HG03039 (cell line): ENCODE data around the gene ARHGAP10.
"Not testable (repeated sequence)": the region's sequence is repeated elsewhere in the genome, so short reads cannot be mapped to it uniquely, and the experiment has no call there.

Experiments used
- ATAC-seq: cut with Tn5 transposase; IDR thresholded peaks from one replicate; pipeline ENCODE4 v1.9.1; 2021; ENCODE audit warnings: mild to moderate bottlenecking, moderate library complexity; ENCODE audit not compliant: unreplicated experiment

Gene ARHGAP10

DNA sequence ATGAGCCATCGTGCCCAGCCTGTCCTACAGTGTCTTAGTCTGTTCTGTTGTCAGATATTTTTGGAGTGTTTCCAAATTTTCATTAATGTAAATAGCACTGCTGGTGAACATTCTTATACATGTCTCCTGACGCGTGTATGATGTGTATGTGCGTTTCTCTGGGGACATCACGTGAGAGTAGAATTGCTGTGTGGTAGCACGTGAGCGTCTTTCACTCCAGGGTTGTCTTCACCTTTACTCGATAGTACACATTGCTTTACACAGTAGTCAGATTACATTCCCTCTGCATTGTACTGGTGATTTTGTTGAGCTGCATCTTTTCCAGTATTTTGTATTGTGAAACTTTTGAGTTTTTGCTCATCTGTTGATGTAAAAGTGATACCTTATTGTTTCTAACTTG, 60.0 kb downstream of the ARHGAP10 start:
- no peak for ATAC-seq

DNA sequence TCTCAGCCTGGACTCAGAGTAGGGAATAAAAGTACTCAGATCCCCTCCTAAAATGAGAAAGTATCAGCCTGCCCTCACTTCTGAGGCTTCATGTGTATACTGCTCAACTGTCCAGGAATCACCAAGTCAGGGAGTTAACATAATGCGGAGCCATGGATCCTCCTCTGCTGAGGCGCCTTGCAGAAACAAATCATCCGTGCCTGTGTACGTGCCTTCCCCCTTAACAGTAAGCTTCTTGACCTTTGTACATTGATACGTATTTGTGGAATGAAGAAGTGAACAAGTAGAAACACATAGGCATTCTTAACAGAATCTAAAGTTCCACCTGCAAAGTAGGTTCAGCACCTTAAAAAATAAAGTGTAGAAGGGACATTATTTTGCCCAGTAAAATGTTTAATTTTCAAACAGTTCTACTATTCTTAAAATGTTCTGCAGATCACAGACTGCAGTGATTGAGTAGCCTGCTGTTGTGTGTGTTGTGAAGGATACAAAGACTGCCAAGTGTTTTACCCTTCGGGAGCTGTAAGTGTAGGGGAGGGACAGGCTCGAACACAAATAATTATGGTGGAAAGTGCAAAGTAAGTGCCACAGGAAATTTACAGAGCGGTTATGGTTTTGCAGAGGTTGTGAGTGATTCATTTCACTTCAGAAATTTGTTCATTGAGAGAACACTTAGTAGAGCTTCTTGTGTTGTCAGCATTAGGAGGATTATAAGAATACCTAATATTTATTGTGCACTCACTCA, 61.9 kb downstream of the ARHGAP10 start:
- no peak for ATAC-seq

DNA sequence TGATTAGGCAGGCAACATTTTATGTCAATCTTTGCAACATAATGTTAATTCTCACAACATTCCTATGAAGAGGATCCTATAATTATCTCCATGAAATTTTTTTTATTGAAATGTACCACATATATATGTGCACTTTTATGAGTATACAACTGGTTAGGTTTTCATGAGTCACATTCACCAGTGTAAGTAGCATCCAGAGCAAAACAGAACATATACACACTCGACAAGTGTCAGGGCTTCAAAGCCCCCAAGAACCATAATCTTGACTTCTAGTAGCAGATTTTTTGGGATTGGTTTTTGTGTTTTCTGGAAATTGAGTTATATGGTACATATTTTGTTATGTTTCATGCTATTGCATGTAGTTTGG, 62.4 kb downstream of the ARHGAP10 start:
- ATAC-seq, result no peak

DNA sequence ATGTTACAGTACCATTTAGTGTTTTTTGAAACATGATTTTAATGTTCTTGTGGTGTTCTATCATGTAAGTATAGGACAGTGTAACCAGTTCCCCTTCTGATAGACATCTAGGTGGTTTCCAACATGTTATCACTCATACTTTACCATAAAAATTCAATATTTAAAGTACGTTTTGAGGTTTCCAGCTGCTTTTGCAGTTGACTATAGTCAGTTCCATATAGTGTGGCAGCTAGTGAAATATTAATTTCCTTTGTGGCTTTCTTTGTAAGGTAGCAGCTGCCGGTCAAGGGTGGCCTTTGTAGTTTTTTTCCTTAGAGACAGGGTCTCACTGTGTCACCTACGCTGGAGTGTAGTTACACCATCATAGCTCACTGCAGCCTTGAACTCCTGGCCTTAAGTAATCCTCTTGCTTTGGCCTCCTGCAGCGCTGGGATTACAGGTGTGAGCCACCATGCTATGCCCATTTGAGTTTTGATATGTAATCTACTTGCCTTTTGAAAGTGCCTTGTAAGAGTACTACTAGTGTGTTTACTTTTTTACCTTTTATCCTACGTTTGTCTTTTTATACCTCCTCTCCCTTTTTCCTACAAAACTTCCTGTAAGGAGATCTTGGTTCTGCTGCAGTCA, 63.0 kb downstream of the ARHGAP10 start:
- peak; percentile 50 for ATAC-seq

DNA sequence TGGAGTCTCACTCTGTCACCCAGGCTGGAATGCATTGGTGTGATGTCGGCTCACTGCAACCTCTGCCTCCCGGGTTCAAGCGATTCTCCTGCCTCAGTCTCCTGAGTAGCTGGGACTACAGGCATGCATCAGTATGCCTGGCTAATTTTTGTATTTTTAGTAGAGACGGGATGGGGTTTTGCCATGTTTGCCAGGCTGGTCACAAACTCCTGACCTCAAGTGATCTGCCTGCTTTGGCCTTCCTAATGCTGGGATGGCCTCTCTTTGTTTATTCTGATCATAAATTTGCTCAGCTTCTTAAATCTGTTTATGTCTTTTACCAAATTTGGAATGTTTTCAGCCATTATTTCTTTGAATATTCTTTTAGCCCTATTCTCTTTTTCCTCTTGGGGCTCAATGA, 67.2 kb downstream of the ARHGAP10 start:
- ATAC-seq, result not testable (repeated sequence)

DNA sequence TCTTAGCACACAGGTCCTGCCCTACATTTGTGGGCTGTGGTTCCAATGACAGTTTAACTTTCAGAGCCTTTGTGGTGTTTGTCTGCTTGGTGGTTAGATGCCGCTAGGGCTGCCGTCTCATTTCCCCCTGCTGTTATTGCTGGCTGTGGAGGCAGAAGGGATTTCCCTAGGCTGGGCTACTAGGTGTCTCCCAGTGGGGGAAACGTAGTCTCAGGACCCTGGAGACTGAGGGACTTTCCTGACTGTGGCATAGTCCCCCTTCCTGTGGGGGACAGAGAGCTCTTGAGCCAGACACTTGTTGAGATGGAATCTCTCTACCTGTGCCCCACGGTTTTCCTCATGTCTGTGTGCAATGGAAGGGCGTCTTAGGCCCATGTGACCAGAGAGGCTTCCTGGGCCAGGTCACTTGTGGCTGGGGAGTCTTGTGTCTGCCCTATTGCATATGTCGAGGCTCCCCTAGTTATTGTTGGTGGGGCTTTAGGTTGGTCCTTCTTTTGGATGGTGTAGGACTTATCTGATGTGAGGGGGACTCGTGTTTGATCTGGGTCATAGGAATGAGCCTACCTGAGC, 68.2 kb downstream of the ARHGAP10 start:
- peak; percentile 97 for ATAC-seq

DNA sequence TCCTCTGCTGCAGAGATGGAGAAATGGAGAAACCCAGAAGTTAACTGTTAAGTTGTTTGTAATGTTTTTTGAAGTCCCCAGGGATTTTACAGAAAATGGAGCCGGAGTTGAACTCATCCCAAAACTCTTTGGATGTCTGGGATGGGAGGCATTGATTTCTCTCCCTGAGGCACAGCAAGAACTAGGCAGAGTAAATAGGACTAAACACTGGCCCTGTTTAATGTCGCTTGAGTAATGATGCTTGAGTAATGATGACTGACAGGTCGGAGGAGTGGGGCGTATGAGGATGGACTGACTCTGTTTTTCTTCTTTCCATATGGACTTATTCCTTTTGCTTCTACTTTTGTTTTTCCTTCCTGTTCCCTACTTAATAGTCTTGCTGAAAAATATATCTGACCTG, 69.9 kb downstream of the ARHGAP10 start:
- ATAC-seq, result no peak

DNA sequence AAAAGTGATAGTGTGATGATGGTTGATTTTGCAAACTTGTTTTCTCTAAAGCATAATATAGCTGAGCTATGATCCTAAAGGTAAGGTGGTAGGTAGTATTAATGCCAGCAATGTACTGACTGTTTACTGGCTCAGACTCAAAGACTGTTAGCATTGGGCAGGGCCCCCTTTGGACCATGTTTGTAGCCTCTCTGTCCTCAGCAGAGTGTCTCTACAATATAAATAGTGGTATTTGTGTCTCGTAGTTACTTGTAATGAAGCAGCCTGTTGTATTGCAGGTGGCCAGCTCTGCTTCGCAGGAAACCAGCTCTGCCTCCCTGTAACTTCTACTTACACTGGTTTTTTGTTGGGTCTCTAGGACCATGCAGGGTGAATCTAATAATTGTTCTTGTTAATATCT, 70.5 kb downstream of the ARHGAP10 start:
- no peak for ATAC-seq

DNA sequence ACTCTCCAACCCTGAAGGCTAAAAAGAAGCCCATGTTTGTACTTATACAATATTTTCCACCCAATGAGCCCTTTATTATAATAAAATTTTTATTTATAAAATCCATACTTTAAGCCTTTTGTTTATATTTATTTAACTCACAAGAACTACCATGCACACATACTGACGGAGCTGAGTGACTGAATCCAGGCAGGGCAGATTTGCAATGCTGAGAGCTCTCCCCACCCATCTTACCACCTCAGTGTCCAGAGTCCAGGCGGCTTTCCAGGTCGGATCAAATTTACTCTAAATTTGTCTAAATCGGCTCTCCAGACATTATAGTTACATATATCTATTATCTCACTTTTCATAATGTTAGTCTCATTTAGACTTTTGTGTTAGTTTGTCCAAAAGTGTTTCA, 74.1 kb downstream of the ARHGAP10 start:
- no peak for ATAC-seq

DNA sequence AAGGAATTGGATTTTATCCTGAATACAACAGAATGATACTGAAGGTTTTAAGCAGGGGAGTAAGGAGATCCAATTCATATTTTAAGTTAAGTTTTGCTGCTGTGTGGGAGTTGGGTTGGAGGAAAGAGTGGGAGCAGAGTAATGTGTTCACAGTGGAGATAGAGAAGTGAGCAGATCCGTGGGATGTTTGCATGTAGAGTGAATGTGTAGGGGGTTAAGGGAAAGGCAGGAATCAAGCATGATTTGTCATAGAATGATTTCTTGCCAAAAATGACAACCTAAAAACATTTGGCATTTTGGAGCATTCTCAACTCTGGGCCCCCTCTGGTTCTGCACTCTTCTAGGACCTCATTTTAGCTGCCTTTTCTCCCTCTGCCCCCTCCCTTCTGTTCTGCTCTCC, 76.6 kb downstream of the ARHGAP10 start:
- ATAC-seq, result no peak

DNA sequence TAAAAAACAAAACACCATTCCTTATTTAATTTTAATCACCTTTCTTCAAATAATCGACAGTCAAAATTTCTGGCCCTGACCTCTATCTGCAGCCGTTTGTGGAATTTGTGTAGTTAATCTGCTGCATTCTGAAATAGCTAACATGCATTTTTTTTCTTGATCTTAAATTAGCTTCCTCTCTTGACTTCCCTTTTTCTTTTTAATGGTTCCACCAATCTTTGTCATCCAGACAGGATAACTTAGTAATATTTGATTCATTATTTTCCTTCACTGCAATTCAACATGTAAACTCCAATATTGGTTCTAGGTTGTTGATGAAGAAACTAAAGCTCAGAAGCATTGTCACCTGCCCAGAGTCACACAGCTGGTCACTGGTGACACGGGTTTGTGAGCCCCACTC, 77.3 kb downstream of the ARHGAP10 start:
- ATAC-seq, result no peak

DNA sequence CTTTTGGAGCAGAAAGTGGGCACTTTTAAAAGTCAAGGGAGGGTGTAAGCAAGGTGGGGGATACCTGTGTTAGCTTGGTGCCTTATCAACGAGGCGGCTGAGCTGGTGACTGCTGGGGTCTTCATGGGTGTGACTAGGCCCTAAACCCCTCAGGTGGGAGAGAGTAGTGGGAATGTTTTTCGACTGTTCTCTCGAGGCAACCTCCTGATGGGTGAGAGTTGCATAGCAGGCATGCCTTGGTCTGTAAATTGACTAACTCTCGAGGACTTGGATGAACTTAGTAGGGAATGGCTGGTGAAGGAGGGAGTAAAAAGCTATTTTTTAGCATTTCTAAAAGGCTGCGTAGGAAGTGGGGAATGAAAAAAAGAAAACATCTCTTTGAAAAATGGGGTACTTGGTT, 80.0 kb downstream of the ARHGAP10 start:
- ATAC-seq, result no peak

DNA sequence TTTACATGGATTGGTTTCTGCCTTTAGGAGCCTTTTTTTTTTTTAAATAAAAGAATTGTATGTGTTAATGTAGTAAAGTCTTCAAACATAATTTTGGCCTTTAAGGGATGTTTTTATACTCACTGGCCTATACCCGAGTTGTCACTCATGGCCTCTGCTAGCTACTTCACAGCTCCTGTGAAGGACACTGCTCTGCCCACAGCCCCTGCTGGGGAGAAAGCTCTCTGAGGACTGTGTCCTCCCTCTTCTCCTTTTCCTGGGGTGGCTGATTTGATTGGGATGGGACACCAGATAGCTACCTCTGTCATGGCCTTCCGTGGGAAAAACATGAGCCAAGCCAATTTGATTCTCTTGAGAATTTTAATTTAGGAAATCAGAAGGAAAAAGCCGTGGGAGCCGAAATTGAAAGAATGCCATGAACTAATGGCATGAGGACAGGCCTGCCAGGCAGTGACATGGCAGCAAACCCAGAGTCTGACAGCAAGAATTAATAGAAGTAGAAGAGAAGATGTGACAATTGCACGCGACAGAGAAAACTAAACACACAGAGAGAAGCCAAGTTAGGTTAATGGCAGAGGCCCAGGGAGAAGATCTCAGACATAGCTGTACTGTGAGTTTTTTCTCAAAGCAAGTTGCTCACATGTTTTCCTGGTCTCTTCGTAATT, 81.4 kb downstream of the ARHGAP10 start:
- ATAC-seq, result no peak

DNA sequence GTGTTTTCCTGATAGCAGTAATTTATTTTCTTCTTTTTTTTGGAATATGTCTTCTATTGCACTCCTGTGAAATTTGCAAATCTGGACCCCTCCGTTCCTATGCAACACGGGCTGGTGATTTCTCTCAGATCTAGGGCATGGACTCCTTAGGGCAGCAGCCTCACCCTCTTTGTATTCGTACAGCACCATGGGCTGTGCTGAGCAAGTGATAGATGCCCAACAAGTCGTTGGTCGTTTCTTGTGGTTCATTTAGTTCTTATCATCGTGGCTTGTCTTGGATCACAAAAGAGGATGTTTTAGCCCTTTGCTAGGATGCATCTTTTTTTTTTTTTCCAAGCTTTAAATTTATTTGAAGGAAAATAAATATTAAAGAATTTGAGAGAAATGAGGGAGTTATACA, 82.1 kb downstream of the ARHGAP10 start:
- ATAC-seq, result no peak

DNA sequence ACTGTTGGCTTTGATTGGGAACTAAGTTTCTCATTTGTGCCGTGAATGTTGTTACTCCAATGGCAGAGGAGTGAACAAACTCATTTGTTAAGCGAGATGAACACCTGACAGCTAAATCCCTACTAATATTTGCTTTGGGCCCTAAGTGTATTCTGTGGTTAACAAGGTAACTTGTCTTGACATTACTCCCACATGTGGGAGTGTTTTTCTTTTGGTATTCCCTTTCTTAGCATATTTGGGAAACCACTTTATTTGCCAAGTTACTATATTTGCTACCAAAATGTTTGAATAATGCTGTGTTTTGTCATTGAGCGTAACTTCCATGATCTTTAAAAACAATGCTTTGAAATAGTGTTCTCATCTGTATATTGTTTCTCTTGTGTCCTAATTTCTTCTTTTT, 82.5 kb downstream of the ARHGAP10 start:
- ATAC-seq, result no peak

DNA sequence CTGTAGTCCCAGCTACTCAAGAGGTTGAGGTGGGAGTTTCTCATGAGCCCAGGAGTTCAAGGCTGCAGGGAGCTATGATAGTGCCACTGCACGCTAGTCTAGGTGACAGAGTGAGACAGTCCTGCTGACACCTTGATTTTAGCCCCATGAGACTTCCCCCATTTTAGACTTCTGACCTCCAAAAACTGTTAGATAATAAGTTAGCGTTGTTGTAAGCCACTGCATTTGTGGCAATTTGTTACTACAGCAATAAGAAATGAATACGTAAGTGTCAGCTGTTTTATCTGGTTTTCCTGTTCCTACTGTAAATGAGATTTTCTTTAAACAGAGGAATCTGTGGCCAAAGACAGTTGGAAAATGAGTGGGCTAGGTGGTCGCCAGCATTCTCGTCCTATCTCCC, 83.9 kb downstream of the ARHGAP10 start:
- ATAC-seq, result no peak

DNA sequence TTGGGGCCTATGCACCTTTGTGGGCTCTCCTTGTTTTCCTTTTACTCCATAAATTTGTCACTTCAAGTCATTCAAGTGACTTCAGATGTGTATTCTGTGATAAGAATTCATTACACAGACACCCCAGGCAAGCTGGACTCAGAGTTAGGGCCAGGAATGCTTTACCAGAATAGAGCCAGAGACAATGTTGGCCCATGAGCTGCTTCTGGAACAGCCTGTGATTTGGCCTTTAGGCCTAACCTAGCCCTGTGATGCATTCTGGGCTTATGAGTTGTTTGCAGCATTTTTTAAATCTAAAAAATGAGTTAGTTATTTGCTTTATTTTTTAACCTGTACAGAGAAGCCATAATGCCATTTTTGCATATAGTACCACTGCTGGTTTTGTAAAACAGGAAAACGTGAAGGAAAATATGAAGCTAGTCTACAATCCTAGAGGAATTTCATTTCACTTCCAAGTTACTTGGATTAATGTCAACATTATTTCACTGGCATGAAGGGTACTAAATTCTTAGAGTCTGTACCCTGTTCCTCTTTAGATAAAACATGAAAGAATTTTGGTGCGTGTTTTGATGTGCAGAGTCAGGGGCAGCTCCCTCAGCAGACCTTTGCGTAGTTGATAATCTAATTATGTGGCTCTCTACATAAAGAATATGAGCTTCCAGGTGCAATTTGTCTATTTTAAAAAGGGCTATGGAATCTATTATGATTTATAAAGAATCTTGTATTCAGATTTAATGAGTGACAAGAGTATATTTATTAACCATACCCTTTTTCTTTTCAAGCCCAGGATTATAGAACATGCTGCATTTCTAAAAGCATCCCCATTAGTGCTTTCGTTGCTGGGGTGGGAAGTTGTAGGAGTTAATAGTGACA, 84.7 kb downstream of the ARHGAP10 start:
- no peak for ATAC-seq

DNA sequence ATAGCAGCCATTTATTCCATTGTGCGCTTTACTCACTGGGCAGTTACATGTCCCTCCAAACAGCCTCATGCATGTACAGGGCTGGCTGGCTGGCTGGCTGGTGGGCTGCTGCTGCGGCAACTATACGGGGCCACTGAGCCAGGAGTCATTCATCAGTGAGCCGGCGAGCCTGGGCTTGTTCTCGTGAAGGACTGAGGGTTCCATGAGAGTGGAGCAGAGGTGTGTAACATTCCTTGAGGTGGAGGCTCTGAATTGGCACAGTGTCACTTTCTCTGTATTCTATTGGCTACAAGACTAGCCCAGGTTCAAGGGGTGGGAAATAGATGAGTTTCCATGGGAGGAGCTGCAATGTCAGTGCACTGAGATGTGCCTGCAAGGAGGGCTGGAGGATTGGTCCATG, 89.1 kb downstream of the ARHGAP10 start:
- ATAC-seq, result no peak

DNA sequence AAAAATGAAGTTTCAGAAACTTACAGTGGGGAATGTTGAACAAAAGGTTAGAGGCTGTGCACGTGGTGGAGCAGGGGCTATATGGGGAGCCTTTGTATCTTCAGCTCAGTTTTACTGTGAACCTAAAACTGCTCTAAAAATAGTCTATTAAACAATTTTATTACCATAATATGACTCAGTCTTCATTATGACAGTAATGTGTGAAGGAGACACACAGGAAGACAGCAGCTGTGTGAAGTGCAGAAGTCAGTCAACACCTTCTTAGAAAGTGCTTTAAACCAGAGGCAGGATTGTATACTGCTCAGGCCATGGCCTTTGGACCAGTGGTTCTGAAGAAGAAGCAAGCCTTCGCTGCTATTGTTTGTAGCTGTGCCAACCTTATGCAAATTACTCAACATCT, 89.7 kb downstream of the ARHGAP10 start:
- peak; percentile 78 for ATAC-seq

DNA sequence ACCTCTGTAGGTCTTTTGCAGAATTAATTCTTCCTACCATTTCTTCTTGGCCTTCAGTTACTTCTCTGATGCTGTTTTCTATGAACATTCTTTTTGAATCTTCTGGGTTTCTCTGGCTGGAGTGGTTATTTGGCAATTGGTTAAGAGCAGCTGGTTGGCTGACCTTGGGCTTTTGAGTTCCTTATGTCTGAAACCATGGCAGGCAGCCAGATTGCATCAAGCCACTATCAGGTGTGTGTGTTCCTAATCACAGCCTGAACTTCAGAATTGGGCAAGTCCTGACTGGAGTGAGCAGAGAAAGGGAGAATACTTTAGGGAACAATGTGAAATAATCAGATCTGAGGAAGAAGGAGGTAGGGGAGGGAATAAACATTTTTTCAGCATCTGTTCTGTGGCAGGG, 90.2 kb downstream of the ARHGAP10 start:
- ATAC-seq, result no peak

DNA sequence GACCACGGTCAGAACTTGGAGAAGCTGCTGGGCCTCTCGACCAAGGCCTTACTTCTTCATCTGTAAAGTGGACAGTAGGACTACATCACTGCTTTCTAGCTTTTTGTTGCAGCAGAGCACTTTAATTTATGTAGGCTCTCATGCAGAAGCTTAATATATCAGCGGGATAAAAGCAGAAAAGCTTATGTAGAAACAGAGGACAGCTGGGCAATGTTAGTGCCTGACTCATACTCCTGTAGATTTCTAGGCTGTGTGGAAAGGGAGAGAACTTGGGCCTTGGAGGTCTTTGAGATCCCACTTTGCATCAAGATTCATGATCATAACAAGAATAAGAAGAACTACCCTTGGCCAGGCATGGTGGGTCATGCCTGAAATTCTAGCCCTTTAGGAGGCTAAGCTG, 91.2 kb downstream of the ARHGAP10 start:
- no peak for ATAC-seq
